IMR-90 (cell line): ENCODE data around the gene SP2. TPM values are rescaled to one million over a fixed set of nuclear protein-coding genes. Genes with fewer than 3 reads are reported as not detected.

ENCODE experiments used
- ATAC-seq: fragments of 200-7000 bp; cut with Tn5 transposase; 2 replicates; pipeline ENCODE4 v1.9.1; 2020; ENCODE audit warnings: low read depth, mild to moderate bottlenecking, moderate library complexity
- BruUV-seq: library from RNA; stranded (reverse); fragments of 400-500 nt; replicated peaks from 2 replicates; lab custom pipeline; 2021; lab: Mats Ljungman, UMichigan
- CTCF ChIA-PET: fragments of 300-600 bp; formaldehyde crosslinking; extraction: SDS; loops from one replicate; lab custom pipeline; 2021; ENCODE audit warnings: antibody characterized with exemption; lab: Yijun Ruan, JAX
- POLR2A ChIA-PET: fragments of 300-600 bp; sonication (Branson Sonifier 250); formaldehyde crosslinking; loops from one replicate; lab custom pipeline; 2022; ENCODE audit warnings: antibody characterized with exemption; ENCODE audit not compliant: unreplicated experiment; lab: Charles Lee
- DNase-seq: peaks from one replicate; pipeline ENCODE4 v3.0.0; 2013
- H2AFZ ChIP-seq: replicated peaks from 2 replicates; pipeline ENCODE3; 2013; ENCODE audit warnings: low read length, mild to moderate bottlenecking; ENCODE audit not compliant: poor library complexity
- H2AK5ac ChIP-seq: 2 replicates; pipeline ENCODE4 v1.6.1; 2013; ENCODE audit warnings: low read depth, low read length, inconsistent platforms
- H2AK9ac ChIP-seq: replicated peaks from 2 replicates; pipeline ENCODE3; 2013; ENCODE audit warnings: mild to moderate bottlenecking, low read depth, low read length, moderate library complexity; ENCODE audit not compliant: poor library complexity
- H2BK120ac ChIP-seq: 2 replicates; pipeline ENCODE4 v1.6.1; 2013; ENCODE audit warnings: low read depth, low read length, inconsistent platforms
- H2BK15ac ChIP-seq: 3 replicates; pipeline ENCODE4 v1.6.1; 2013; ENCODE audit warnings: low read depth, low read length, inconsistent platforms
- H2BK20ac ChIP-seq: 2 replicates; pipeline ENCODE4 v1.6.1; 2013; ENCODE audit warnings: low read depth, mild to moderate bottlenecking, inconsistent platforms, low read length, moderate library complexity
- H2BK5ac ChIP-seq: 2 replicates; pipeline ENCODE4 v1.6.1; 2013; ENCODE audit warnings: mild to moderate bottlenecking, low read depth, low read length, inconsistent platforms; ENCODE audit not compliant: poor library complexity, severe bottlenecking
- H3K14ac ChIP-seq: replicated peaks from 2 replicates; pipeline ENCODE4 v1.6.1; 2013; ENCODE audit warnings: low read depth, low read length, inconsistent platforms
- H3K18ac ChIP-seq: 2 replicates; pipeline ENCODE4 v1.6.1; 2013; ENCODE audit warnings: low read depth, low read length, control low read depth
- H3K23ac ChIP-seq: 2 replicates; pipeline ENCODE4 v1.6.1; 2013; ENCODE audit warnings: low read depth, low read length, inconsistent platforms
- H3K27ac ChIP-seq: 2 replicates; pipeline ENCODE4 v1.5.1; 2013; ENCODE audit warnings: mild to moderate bottlenecking, control low read depth, low read length; ENCODE audit not compliant: insufficient read depth
- H3K27me3 ChIP-seq: 2 replicates; pipeline ENCODE4 v1.6.1; 2013; ENCODE audit warnings: low read length; ENCODE audit not compliant: control insufficient read depth, insufficient read depth
- H3K36me3 ChIP-seq: 2 replicates; pipeline ENCODE4 v1.6.1; 2013; ENCODE audit warnings: low read length, mixed read lengths; ENCODE audit not compliant: control insufficient read depth, insufficient read depth
- H3K4ac ChIP-seq: 2 replicates; pipeline ENCODE4 v1.6.1; 2013; ENCODE audit warnings: low read depth, low read length, inconsistent platforms
- H3K4me1 ChIP-seq: 2 replicates; pipeline ENCODE4 v1.6.1; 2013; ENCODE audit warnings: low read length, mixed read lengths; ENCODE audit not compliant: control insufficient read depth, insufficient read depth
- H3K4me2 ChIP-seq: 2 replicates; pipeline ENCODE4 v1.6.1; 2013; ENCODE audit warnings: low read depth, mild to moderate bottlenecking, control low read depth, low read length, moderate library complexity
- H3K4me3 ChIP-seq: 2 replicates; pipeline ENCODE4 v1.5.1; 2013; ENCODE audit warnings: low read depth, mild to moderate bottlenecking, control low read depth, low read length, moderate library complexity; ENCODE audit not compliant: insufficient read depth
- H3K56ac ChIP-seq: 2 replicates; pipeline ENCODE4 v1.6.1; 2013; ENCODE audit warnings: low read length, inconsistent platforms; ENCODE audit not compliant: insufficient read depth; ENCODE audit errors: extremely low read depth
- H3K79me1 ChIP-seq, 2 experiments: 2 replicates each; pipeline ENCODE4 v1.6.1; 2013; ENCODE audit warnings: low read length in 2 of 2, inconsistent platforms in 1 of 2, low read depth in 1 of 2
- H3K9ac ChIP-seq: 2 replicates; pipeline ENCODE4 v1.6.1; 2013; ENCODE audit warnings: low read depth, low read length, control low read depth
- H3K9me1 ChIP-seq: 2 replicates; pipeline ENCODE4 v1.6.1; 2013; ENCODE audit warnings: low read length, inconsistent platforms; ENCODE audit not compliant: insufficient read depth
- H3K9me3 ChIP-seq: 2 replicates; pipeline ENCODE4 v1.6.1; 2013; ENCODE audit warnings: low read length; ENCODE audit not compliant: control insufficient read depth, insufficient read depth
- H4K20me1 ChIP-seq: 2 replicates; pipeline ENCODE4 v1.6.1; 2013; ENCODE audit warnings: low read length, inconsistent platforms; ENCODE audit not compliant: insufficient read depth
- H4K5ac ChIP-seq: 2 replicates; pipeline ENCODE4 v1.6.1; 2013; ENCODE audit warnings: mild to moderate bottlenecking, low read depth, low read length, control low read depth
- H4K8ac ChIP-seq, 2 experiments: 2 replicates each; pipeline ENCODE4 v1.6.1; 2013; ENCODE audit warnings: low read depth in 2 of 2, low read length in 2 of 2, control low read depth in 1 of 2, inconsistent platforms in 1 of 2
- H4K91ac ChIP-seq: 2 replicates; pipeline ENCODE4 v1.6.1; 2013; ENCODE audit warnings: low read depth, low read length, inconsistent platforms; ENCODE audit not compliant: insufficient read depth
- BHLHE40 ChIP-seq: fragments of 150-350 bp; IDR thresholded peaks from 2 replicates; pipeline ENCODE4 v1.6.1; 2016; ENCODE audit warnings: mild to moderate bottlenecking, low read depth, low read length
- MAFK ChIP-seq: IDR thresholded peaks from 2 replicates; pipeline ENCODE4 v1.6.1; 2012; ENCODE audit warnings: low read depth, low read length, improper control_type of control experiment
- MAZ ChIP-seq: IDR thresholded peaks from 2 replicates; pipeline ENCODE4 v1.6.1; 2012; ENCODE audit warnings: low read depth, mild to moderate bottlenecking, low read length, improper control_type of control experiment, moderate library complexity, borderline replicate concordance
- MXI1 ChIP-seq: IDR thresholded peaks from 2 replicates; pipeline ENCODE4 v1.6.1; 2012; ENCODE audit warnings: low read depth, mild to moderate bottlenecking, low read length, moderate library complexity, borderline replicate concordance
- RCOR1 ChIP-seq: IDR thresholded peaks from 2 replicates; pipeline ENCODE4 v1.6.1; 2012; ENCODE audit warnings: mild to moderate bottlenecking, low read length, improper control_type of control experiment; ENCODE audit not compliant: insufficient replicate concordance
- RFX5 ChIP-seq: IDR thresholded peaks from 2 replicates; pipeline ENCODE4 v1.8.0; 2012; ENCODE audit warnings: low read depth, mild to moderate bottlenecking, low read length, moderate library complexity
- WGBS, 2 experiments: methylation state at CpG; one replicate each; pipeline versions ENCODE4 v1.1.5 to v1.1.7; 2013; ENCODE audit warnings: missing lambda C conversion rate in 2 of 2; ENCODE audit not compliant: insufficient read length in 1 of 2; ENCODE audit errors: extremely low coverage in 2 of 2; 5-methylcytosine and 5-hydroxymethylcytosine counted together
- dilution Hi-C: fragments of 300-500 bp; cut with HindIII; formaldehyde crosslinking; loops from one replicate; pipeline ENCODE4 v1.14.3; 2018; ENCODE audit warnings: low sequenced_read_pairs; ENCODE audit not compliant: unreplicated experiment
- in situ Hi-C: fragments of 300-500 bp; cut with MboI; formaldehyde crosslinking; loops from 3 replicates; pipeline ENCODE4 v1.14.3; 2019; ENCODE audit warnings: low sequenced_read_pairs, inconsistent platforms, mixed read lengths
- intact Hi-C: fragments of 100-400 bp; cut with micrococcal nuclease; formaldehyde crosslinking; loops from 2 replicates; pipeline ENCODE4 v1.10.0; 2022
- polyA plus RNA-seq, 3 experiments: library from polyadenylated mRNA; depleted of rRNA; stranded (reverse); fragments of >200 nt; gene quantifications; 2 replicates each; pipeline ENCODE4 v1.2.3, GENCODE V29; 2012; ENCODE audit warnings: low replicate concordance in 1 of 3
- total RNA-seq: library from RNA; depleted of rRNA; stranded (reverse); fragments of >200 nt; gene quantifications from 2 replicates; pipeline ENCODE4 v1.2.3, GENCODE V29; 2012

SP2 gene
- total and polyA plus RNA-seq, 2 of the 4 experiments (the other 2 are of a cell fraction): 0.72 to 13.8 TPM

DNA sequence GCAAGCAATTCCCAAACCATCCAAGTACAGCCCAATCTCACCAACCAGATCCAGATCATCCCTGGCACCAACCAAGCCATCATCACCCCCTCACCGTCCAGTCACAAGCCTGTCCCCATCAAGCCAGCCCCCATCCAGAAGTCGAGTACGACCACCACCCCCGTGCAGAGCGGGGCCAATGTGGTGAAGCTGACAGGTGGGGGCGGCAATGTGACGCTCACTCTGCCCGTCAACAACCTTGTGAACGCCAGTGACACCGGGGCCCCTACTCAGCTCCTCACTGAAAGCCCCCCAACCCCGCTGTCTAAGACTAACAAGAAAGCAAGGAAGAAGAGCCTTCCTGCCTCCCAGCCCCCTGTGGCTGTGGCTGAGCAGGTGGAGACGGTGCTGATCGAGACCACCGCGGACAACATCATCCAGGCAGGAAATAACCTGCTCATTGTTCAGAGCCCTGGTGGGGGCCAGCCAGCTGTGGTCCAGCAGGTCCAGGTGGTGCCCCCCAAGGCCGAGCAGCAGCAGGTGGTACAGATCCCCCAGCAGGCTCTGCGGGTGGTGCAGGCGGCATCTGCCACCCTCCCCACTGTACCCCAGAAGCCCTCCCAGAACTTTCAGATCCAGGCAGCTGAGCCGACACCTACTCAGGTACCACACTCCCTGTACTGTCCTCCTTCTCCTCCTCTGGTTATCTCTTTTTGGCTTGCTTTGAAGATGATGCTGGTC is 20.6 kb downstream of the SP2 start:
- Histone ChIP-seq H3K4me1 (no peaks in the 10 kb centered on the region), H3K9ac (no peak overlapping the region), H3K23ac (no peak overlapping the region), H3K79me1 (peaks cover 13 to 16% of the 10 kb centered on the region in 2 experiments; a peak in 3 of 4 replicates), H3K4me2 (no peak overlapping the region), H3K36me3 (peaks cover 11% of the 10 kb centered on the region), H4K5ac (no peak overlapping the region), H2BK20ac (no peak overlapping the region), H4K8ac (no peak overlapping the region), H3K27me3 (no peaks in the 10 kb centered on the region), H3K56ac (no peak overlapping the region), H3K27ac (no peak overlapping the region), H2BK15ac (no peak overlapping the region), H3K4me3 (no peak overlapping the region), H3K18ac (no peak overlapping the region), H3K4ac (no peak overlapping the region), H2AK9ac (no peak overlapping the region), H2BK120ac (no peak overlapping the region), H4K91ac (no peak overlapping the region), H2BK5ac (no peak overlapping the region), H3K9me3 (no peaks in the 10 kb centered on the region), H2AK5ac (no peak overlapping the region), H3K14ac (no peak overlapping the region), H3K9me1 (0 out of 2 replicates have a peak, but pooled peaks cover 2% of the 10 kb centered on the region), H2AFZ (no peak overlapping the region), H4K20me1 (no peaks in the 10 kb centered on the region)
- dilution Hi-C loops (no loop called here), intact Hi-C loops (no loop called here), in situ Hi-C loops (no loop called here)
- ChIA-PET CTCF (no interaction called here), POLR2A (no interaction called here)
- no TSS peak for BruUV-seq
- 86% methylated on average over 2 of the region's 19 CpGs; no CpG with 5 or more reads in 1 of the 2 experiments for WGBS, 2 experiments
- DNase-seq: no peak
- TF ChIP-seq MAFK (no peak), BHLHE40 (no peak), MAZ (no peak), RCOR1 (no peak), MXI1 (no peak), RFX5 (no peak)
- ATAC-seq: no peak
